IMR-90 (cell line): ENCODE measurements around the gene PTPRN2. TPM values are rescaled to one million over a fixed set of nuclear protein-coding genes. Genes with fewer than 3 reads are reported as not detected.

Experiments used
- ATAC-seq: fragments of 200-7000 bp; cut with Tn5 transposase; 2 replicates; pipeline ENCODE4 v1.9.1; 2020; ENCODE audit warnings: low read depth, mild to moderate bottlenecking, moderate library complexity
- BruUV-seq: library from RNA; stranded (reverse); fragments of 400-500 nt; replicated peaks from 2 replicates; lab custom pipeline; 2021; lab: Mats Ljungman, UMichigan
- CTCF ChIA-PET: fragments of 300-600 bp; formaldehyde crosslinking; extraction: SDS; loops from one replicate; lab custom pipeline; 2021; ENCODE audit warnings: antibody characterized with exemption; lab: Yijun Ruan, JAX
- POLR2A ChIA-PET: fragments of 300-600 bp; sonication (Branson Sonifier 250); formaldehyde crosslinking; loops from one replicate; lab custom pipeline; 2022; ENCODE audit warnings: antibody characterized with exemption; ENCODE audit not compliant: unreplicated experiment; lab: Charles Lee
- DNase-seq: peaks from one replicate; pipeline ENCODE4 v3.0.0; 2013
- H2AFZ ChIP-seq: replicated peaks from 2 replicates; pipeline ENCODE3; 2013; ENCODE audit warnings: low read length, mild to moderate bottlenecking; ENCODE audit not compliant: poor library complexity
- H2AK5ac ChIP-seq: 2 replicates; pipeline ENCODE4 v1.6.1; 2013; ENCODE audit warnings: low read depth, low read length, inconsistent platforms
- H2AK9ac ChIP-seq: replicated peaks from 2 replicates; pipeline ENCODE3; 2013; ENCODE audit warnings: mild to moderate bottlenecking, low read depth, low read length, moderate library complexity; ENCODE audit not compliant: poor library complexity
- H2BK120ac ChIP-seq: 2 replicates; pipeline ENCODE4 v1.6.1; 2013; ENCODE audit warnings: low read depth, low read length, inconsistent platforms
- H2BK15ac ChIP-seq: 3 replicates; pipeline ENCODE4 v1.6.1; 2013; ENCODE audit warnings: low read depth, low read length, inconsistent platforms
- H2BK20ac ChIP-seq: 2 replicates; pipeline ENCODE4 v1.6.1; 2013; ENCODE audit warnings: low read depth, mild to moderate bottlenecking, inconsistent platforms, low read length, moderate library complexity
- H2BK5ac ChIP-seq: 2 replicates; pipeline ENCODE4 v1.6.1; 2013; ENCODE audit warnings: mild to moderate bottlenecking, low read depth, low read length, inconsistent platforms; ENCODE audit not compliant: poor library complexity, severe bottlenecking
- H3K14ac ChIP-seq: replicated peaks from 2 replicates; pipeline ENCODE4 v1.6.1; 2013; ENCODE audit warnings: low read depth, low read length, inconsistent platforms
- H3K18ac ChIP-seq: 2 replicates; pipeline ENCODE4 v1.6.1; 2013; ENCODE audit warnings: low read depth, low read length, control low read depth
- H3K23ac ChIP-seq: 2 replicates; pipeline ENCODE4 v1.6.1; 2013; ENCODE audit warnings: low read depth, low read length, inconsistent platforms
- H3K27ac ChIP-seq: 2 replicates; pipeline ENCODE4 v1.5.1; 2013; ENCODE audit warnings: mild to moderate bottlenecking, control low read depth, low read length; ENCODE audit not compliant: insufficient read depth
- H3K27me3 ChIP-seq: 2 replicates; pipeline ENCODE4 v1.6.1; 2013; ENCODE audit warnings: low read length; ENCODE audit not compliant: control insufficient read depth, insufficient read depth
- H3K36me3 ChIP-seq: 2 replicates; pipeline ENCODE4 v1.6.1; 2013; ENCODE audit warnings: low read length, mixed read lengths; ENCODE audit not compliant: control insufficient read depth, insufficient read depth
- H3K4ac ChIP-seq: 2 replicates; pipeline ENCODE4 v1.6.1; 2013; ENCODE audit warnings: low read depth, low read length, inconsistent platforms
- H3K4me1 ChIP-seq: 2 replicates; pipeline ENCODE4 v1.6.1; 2013; ENCODE audit warnings: low read length, mixed read lengths; ENCODE audit not compliant: control insufficient read depth, insufficient read depth
- H3K4me2 ChIP-seq: 2 replicates; pipeline ENCODE4 v1.6.1; 2013; ENCODE audit warnings: low read depth, mild to moderate bottlenecking, control low read depth, low read length, moderate library complexity
- H3K4me3 ChIP-seq: 2 replicates; pipeline ENCODE4 v1.5.1; 2013; ENCODE audit warnings: low read depth, mild to moderate bottlenecking, control low read depth, low read length, moderate library complexity; ENCODE audit not compliant: insufficient read depth
- H3K56ac ChIP-seq: 2 replicates; pipeline ENCODE4 v1.6.1; 2013; ENCODE audit warnings: low read length, inconsistent platforms; ENCODE audit not compliant: insufficient read depth; ENCODE audit errors: extremely low read depth
- H3K79me1 ChIP-seq, 2 experiments: 2 replicates each; pipeline ENCODE4 v1.6.1; 2013; ENCODE audit warnings: low read length in 2 of 2, inconsistent platforms in 1 of 2, low read depth in 1 of 2
- H3K9ac ChIP-seq: 2 replicates; pipeline ENCODE4 v1.6.1; 2013; ENCODE audit warnings: low read depth, low read length, control low read depth
- H3K9me1 ChIP-seq: 2 replicates; pipeline ENCODE4 v1.6.1; 2013; ENCODE audit warnings: low read length, inconsistent platforms; ENCODE audit not compliant: insufficient read depth
- H3K9me3 ChIP-seq: 2 replicates; pipeline ENCODE4 v1.6.1; 2013; ENCODE audit warnings: low read length; ENCODE audit not compliant: control insufficient read depth, insufficient read depth
- H4K20me1 ChIP-seq: 2 replicates; pipeline ENCODE4 v1.6.1; 2013; ENCODE audit warnings: low read length, inconsistent platforms; ENCODE audit not compliant: insufficient read depth
- H4K5ac ChIP-seq: 2 replicates; pipeline ENCODE4 v1.6.1; 2013; ENCODE audit warnings: mild to moderate bottlenecking, low read depth, low read length, control low read depth
- H4K8ac ChIP-seq, 2 experiments: 2 replicates each; pipeline ENCODE4 v1.6.1; 2013; ENCODE audit warnings: low read depth in 2 of 2, low read length in 2 of 2, control low read depth in 1 of 2, inconsistent platforms in 1 of 2
- H4K91ac ChIP-seq: 2 replicates; pipeline ENCODE4 v1.6.1; 2013; ENCODE audit warnings: low read depth, low read length, inconsistent platforms; ENCODE audit not compliant: insufficient read depth
- CHD1 ChIP-seq: IDR thresholded peaks from 2 replicates; pipeline ENCODE4 v1.6.1; 2012; ENCODE audit warnings: low read depth, low read length, improper control_type of control experiment
- FOS ChIP-seq: fragments of 150-350 bp; IDR thresholded peaks from 2 replicates; pipeline ENCODE4 v1.6.1; 2016; ENCODE audit warnings: low read depth, low read length
- MAZ ChIP-seq: IDR thresholded peaks from 2 replicates; pipeline ENCODE4 v1.6.1; 2012; ENCODE audit warnings: low read depth, mild to moderate bottlenecking, low read length, improper control_type of control experiment, moderate library complexity, borderline replicate concordance
- RAD21 ChIP-seq: IDR thresholded peaks from 2 replicates; pipeline ENCODE4 v1.6.1; 2012; ENCODE audit warnings: low read length, improper control_type of control experiment
- RFX5 ChIP-seq: IDR thresholded peaks from 2 replicates; pipeline ENCODE4 v1.8.0; 2012; ENCODE audit warnings: low read depth, mild to moderate bottlenecking, low read length, moderate library complexity
- SMC3 ChIP-seq: fragments of 150-350 bp; IDR thresholded peaks from 2 replicates; pipeline ENCODE4 v1.6.1; 2016; ENCODE audit warnings: low read depth, mild to moderate bottlenecking, antibody characterized with exemption, low read length, moderate library complexity
- WGBS, 2 experiments: methylation state at CpG; one replicate each; pipeline versions ENCODE4 v1.1.5 to v1.1.7; 2013; ENCODE audit warnings: missing lambda C conversion rate in 2 of 2; ENCODE audit not compliant: insufficient read length in 1 of 2; ENCODE audit errors: extremely low coverage in 2 of 2; 5-methylcytosine and 5-hydroxymethylcytosine counted together
- dilution Hi-C: fragments of 300-500 bp; cut with HindIII; formaldehyde crosslinking; loops from one replicate; pipeline ENCODE4 v1.14.3; 2018; ENCODE audit warnings: low sequenced_read_pairs; ENCODE audit not compliant: unreplicated experiment
- in situ Hi-C: fragments of 300-500 bp; cut with MboI; formaldehyde crosslinking; loops from 3 replicates; pipeline ENCODE4 v1.14.3; 2019; ENCODE audit warnings: low sequenced_read_pairs, inconsistent platforms, mixed read lengths
- intact Hi-C: fragments of 100-400 bp; cut with micrococcal nuclease; formaldehyde crosslinking; loops from 2 replicates; pipeline ENCODE4 v1.10.0; 2022
- polyA plus RNA-seq, 3 experiments: library from polyadenylated mRNA; depleted of rRNA; stranded (reverse); fragments of >200 nt; gene quantifications; 2 replicates each; pipeline ENCODE4 v1.2.3, GENCODE V29; 2012; ENCODE audit warnings: low replicate concordance in 1 of 3
- total RNA-seq: library from RNA; depleted of rRNA; stranded (reverse); fragments of >200 nt; gene quantifications from 2 replicates; pipeline ENCODE4 v1.2.3, GENCODE V29; 2012
- TF ChIP-seq, protein P1 (sequence below): fragments of 150-350 bp; IDR thresholded peaks from 2 replicates; pipeline ENCODE4 v1.6.1; 2017; ENCODE audit warnings: mild to moderate bottlenecking, antibody characterized with exemption, low read length, low read depth

PTPRN2 gene
- total and polyA plus RNA-seq, 2 of the 4 experiments (the other 2 are of a cell fraction): 0.03 TPM; not detected in 1

DNA sequence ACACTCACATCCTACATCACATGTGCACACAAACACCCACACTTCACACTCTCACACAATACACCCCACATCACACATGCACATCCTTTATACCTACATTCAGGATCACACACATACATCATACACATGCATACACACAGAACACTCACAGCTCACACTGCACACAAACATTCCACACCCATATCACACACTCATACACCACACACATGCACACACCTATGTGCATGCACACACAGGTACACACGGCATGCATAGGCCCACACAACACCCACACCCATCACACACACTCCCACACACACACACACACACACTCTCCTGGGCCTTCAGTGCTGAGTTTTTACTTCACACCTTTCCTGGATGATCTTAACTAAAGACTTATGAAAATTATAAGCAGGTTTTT, 1030.4 kb downstream of the PTPRN2 start:
- no peak overlapping the region for H2BK15ac ChIP-seq
- ATAC-seq: no peak
- H3K9me1 ChIP-seq: no peaks in the 10 kb centered on the region
- no peak overlapping the region for H3K56ac ChIP-seq
- H3K23ac ChIP-seq: no peak overlapping the region
- TF ChIP-seq SMC3: no peak
- no peak for TF ChIP-seq RFX5
- no peak for TF ChIP-seq MAZ
- no peak for TF ChIP-seq CHD1
- TF ChIP-seq RAD21: no peak
- TF ChIP-seq, protein P1, sequence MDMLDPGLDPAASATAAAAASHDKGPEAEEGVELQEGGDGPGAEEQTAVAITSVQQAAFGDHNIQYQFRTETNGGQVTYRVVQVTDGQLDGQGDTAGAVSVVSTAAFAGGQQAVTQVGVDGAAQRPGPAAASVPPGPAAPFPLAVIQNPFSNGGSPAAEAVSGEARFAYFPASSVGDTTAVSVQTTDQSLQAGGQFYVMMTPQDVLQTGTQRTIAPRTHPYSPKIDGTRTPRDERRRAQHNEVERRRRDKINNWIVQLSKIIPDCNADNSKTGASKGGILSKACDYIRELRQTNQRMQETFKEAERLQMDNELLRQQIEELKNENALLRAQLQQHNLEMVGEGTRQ: no peak
- no peak for TF ChIP-seq FOS
- peak overlapping the region; percentile 61 for H2AFZ ChIP-seq
- POLR2A ChIA-PET: no interaction called here
- H2BK120ac ChIP-seq: no peak overlapping the region
- H3K4me3 ChIP-seq: no peak overlapping the region
- H3K18ac ChIP-seq: no peak overlapping the region
- H3K27me3 ChIP-seq: no peaks in the 10 kb centered on the region
- intact Hi-C loops (no loop called here), dilution Hi-C loops (no loop called here), in situ Hi-C loops (no loop called here)
- H3K4me2 ChIP-seq: no peak overlapping the region
- H3K9ac ChIP-seq: no peak overlapping the region
- H3K27ac ChIP-seq: no peak overlapping the region
- H3K79me1 ChIP-seq: no peaks in the 10 kb centered on the region
- H3K14ac ChIP-seq: no peak overlapping the region
- no peak overlapping the region for H4K91ac ChIP-seq
- H4K5ac ChIP-seq: no peak overlapping the region
- BruUV-seq: no TSS peak
- no peaks in the 10 kb centered on the region for H4K20me1 ChIP-seq
- DNase-seq: no peak
- H2AK5ac ChIP-seq: no peak overlapping the region
- CTCF ChIA-PET: no interaction called here
- no peak overlapping the region for H2BK20ac ChIP-seq
- H2BK5ac ChIP-seq: no peak overlapping the region
- H4K8ac ChIP-seq: no peak overlapping the region
- no peaks in the 10 kb centered on the region for H3K4me1 ChIP-seq
- H3K36me3 ChIP-seq: no peaks in the 10 kb centered on the region
- no peak overlapping the region for H3K4ac ChIP-seq
- H2AK9ac ChIP-seq: peak overlapping the region; percentile 72
- no CpG with 5 or more reads among the region's 1 CpG for WGBS, 2 experiments
- H3K9me3 ChIP-seq: peaks cover 68% of the 10 kb centered on the region
